Measurements from ENCODE around the gene TMEM245. TPM values are rescaled to one million over a fixed set of nuclear protein-coding genes. Genes with fewer than 3 reads are reported as not detected.

TMEM245 gene
- total RNA-seq (2014; rRNA removed; shearing (Covaris generic)) = 30.8 and 37.2 TPM in 2 replicates
- 37.6 and 45.2 TPM in 2 replicates for polyA plus RNA-seq (2015; cell fraction: cytosol; rRNA removed)
- 53.8 and 61.2 TPM in 2 replicates for polyA plus RNA-seq (2015; cell fraction: nucleus; rRNA removed)

GRCh38 chr9:109119439-109120203, at the start of gene TMEM245:
TMEM245 (minus strand) TSS chr9:109119947; CDS start chr9:109119913, 34 bp downstream.
- peak; percentile 99 for DNase-seq (ENCODE audit: low read depth)

- no peak for DNase-seq (ENCODE audit: low read depth)
Measured at GRCh38 chr9:109168170-109168569, 48.4 kb upstream of the TMEM245 start.

GRCh38 chr9:109167716-109168115, 48.0 kb upstream of the TMEM245 start:
- no peak for DNase-seq (ENCODE audit: low read depth)

- no peak for DNase-seq (ENCODE audit: low read depth)
Measured at GRCh38 chr9:109166771-109167601, 47.2 kb upstream of the TMEM245 start, which contains the start of gene FRRS1L. FRRS1L (minus strand) TSS chr9:109167249; CDS start chr9:109167138, 111 bp downstream.

GRCh38 chr9:109166171-109166770, 46.5 kb upstream of the TMEM245 start:
- DNase-seq (ENCODE audit: low read depth) = no peak

- DNase-seq (ENCODE audit: low read depth) = no peak
Measured at GRCh38 chr9:109164042-109164441, 44.3 kb upstream of the TMEM245 start.

- DNase-seq (ENCODE audit: low read depth) = no peak
Measured at GRCh38 chr9:109163194-109163593, 43.4 kb upstream of the TMEM245 start.

- DNase-seq (ENCODE audit: low read depth) = no peak
Measured at GRCh38 chr9:109162677-109163076, 42.9 kb upstream of the TMEM245 start.

GRCh38 chr9:109161471-109161870, 41.7 kb upstream of the TMEM245 start:
- DNase-seq (ENCODE audit: low read depth) = no peak

- DNase-seq (ENCODE audit: low read depth) = no peak
Measured at GRCh38 chr9:109159583-109159982, 39.8 kb upstream of the TMEM245 start.

GRCh38 chr9:109158651-109159050, 38.9 kb upstream of the TMEM245 start:
- DNase-seq (ENCODE audit: low read depth) = no peak

GRCh38 chr9:109156708-109157107, 37.0 kb upstream of the TMEM245 start:
- no peak for DNase-seq (ENCODE audit: low read depth)

GRCh38 chr9:109150925-109151545, 31.3 kb upstream of the TMEM245 start:
- DNase-seq (ENCODE audit: low read depth) = no peak

- no peak for DNase-seq (ENCODE audit: low read depth)
Measured at GRCh38 chr9:109149722-109150121, 30.0 kb upstream of the TMEM245 start.

GRCh38 chr9:109149089-109149488, 29.3 kb upstream of the TMEM245 start:
- no peak for DNase-seq (ENCODE audit: low read depth)

GRCh38 chr9:109145051-109145450, 25.3 kb upstream of the TMEM245 start:
- DNase-seq (ENCODE audit: low read depth) = no peak

- peak; percentile 71 for DNase-seq (ENCODE audit: low read depth)
Measured at GRCh38 chr9:109143881-109144562, 24.3 kb upstream of the TMEM245 start.

GRCh38 chr9:109141375-109141774, 21.6 kb upstream of the TMEM245 start:
- DNase-seq (ENCODE audit: low read depth) = no peak

GRCh38 chr9:109139851-109140250, 20.1 kb upstream of the TMEM245 start:
- DNase-seq (ENCODE audit: low read depth) = no peak

- DNase-seq (ENCODE audit: low read depth) = no peak
Measured at GRCh38 chr9:109138421-109138820, 18.7 kb upstream of the TMEM245 start.

- no peak for DNase-seq (ENCODE audit: low read depth)
Measured at GRCh38 chr9:109134167-109134578, 14.4 kb upstream of the TMEM245 start.
